H1 (cell line): ENCODE results near the gene LARGE2. TPM values are rescaled to one million over a fixed set of nuclear protein-coding genes. Genes with fewer than 3 reads are reported as not detected.

ENCODE experiments used
- CTCF ChIA-PET: fragments of 300-600 bp; sonication (Branson Sonifier 250); formaldehyde crosslinking; loops from one replicate; lab custom pipeline; 2021; ENCODE audit not compliant: partially characterized antibody; lab: Charles Lee
- POLR2A ChIA-PET: fragments of 300-600 bp; sonication (Branson Sonifier 250); formaldehyde crosslinking; loops from one replicate; lab custom pipeline; 2021; ENCODE audit warnings: inconsistent platforms; ENCODE audit not compliant: partially characterized antibody; lab: Charles Lee
- DNase-seq, 2 experiments: peaks; one replicate each; pipeline versions ENCODE4 v3.0.0 to v3.0.0-alpha.2; 2010 to 2022; ENCODE audit warnings: low spot score in 2 of 2, low read depth in 1 of 2, mixed read lengths in 1 of 2
- FAIRE-seq: peaks from 2 replicates; lab custom pipeline; 2011; peaks lifted over from hg19 to GRCh38; lab: Jason Lieb, UNC
- H2AFZ ChIP-seq: 2 replicates; pipeline ENCODE4 v1.8.1; 2012; ENCODE audit warnings: low read length, inconsistent platforms
- H2AK5ac ChIP-seq: 2 replicates; pipeline ENCODE4 v1.6.1; 2013; ENCODE audit warnings: low read depth, low read length
- H2BK120ac ChIP-seq: replicated peaks from 2 replicates; pipeline ENCODE3; 2013; ENCODE audit warnings: low read depth, low read length, inconsistent platforms
- H2BK12ac ChIP-seq: 2 replicates; pipeline ENCODE4 v1.6.1; 2013; ENCODE audit warnings: low read depth, low read length
- H2BK15ac ChIP-seq: 2 replicates; pipeline ENCODE4 v1.6.1; 2013; ENCODE audit warnings: low read length
- H2BK20ac ChIP-seq: 2 replicates; pipeline ENCODE4 v1.6.1; 2013; ENCODE audit warnings: low read length
- H2BK5ac ChIP-seq: 2 replicates; pipeline ENCODE4 v1.6.1; 2013; ENCODE audit warnings: low read depth, low read length
- H3K14ac ChIP-seq: 2 replicates; pipeline ENCODE4 v1.6.1; 2013; ENCODE audit warnings: inconsistent platforms; ENCODE audit not compliant: insufficient read length
- H3K18ac ChIP-seq: 2 replicates; pipeline ENCODE4 v1.6.1; 2013; ENCODE audit warnings: low read length; ENCODE audit errors: extremely low read depth
- H3K23ac ChIP-seq: 2 replicates; pipeline ENCODE4 v1.6.1; 2013; ENCODE audit warnings: inconsistent platforms; ENCODE audit not compliant: insufficient read length
- H3K23me2 ChIP-seq: 2 replicates; pipeline ENCODE4 v1.6.1; 2013; ENCODE audit warnings: low read depth, low read length
- H3K27ac ChIP-seq: 2 replicates; pipeline ENCODE4 v1.6.1; 2011; ENCODE audit warnings: low read depth, low read length, inconsistent platforms
- H3K27me3 ChIP-seq, 4 experiments: replicated peaks in 1 of 4; 1 replicate in 1 of 4; 2 replicates in 3 of 4; pipeline versions ENCODE4 v1.6.1 to v1.8.1; 2011 to 2013; ENCODE audit warnings: low read length in 3 of 4, mild to moderate bottlenecking in 3 of 4, inconsistent platforms in 2 of 4, mixed read lengths in 2 of 4, moderate library complexity in 1 of 4; ENCODE audit not compliant: control insufficient read depth in 3 of 4, insufficient read depth in 3 of 4; ENCODE audit errors: extremely low read depth in 1 of 4
- H3K36me3 ChIP-seq, 4 experiments: 2 replicates each; pipeline versions ENCODE4 v1.6.1 to v1.8.1; 2011 to 2013; ENCODE audit warnings: mild to moderate bottlenecking in 4 of 4, low read length in 3 of 4, moderate library complexity in 2 of 4, control low read depth in 1 of 4, inconsistent platforms in 1 of 4; ENCODE audit not compliant: insufficient read depth in 4 of 4, control insufficient read depth in 2 of 4
- H3K4ac ChIP-seq: replicated peaks from 2 replicates; pipeline ENCODE3; 2013; ENCODE audit warnings: low read length, low read depth, mixed read lengths, inconsistent platforms; ENCODE audit not compliant: insufficient read length
- H3K4me1 ChIP-seq, 4 experiments: replicated peaks in 1 of 4; 1 replicate in 1 of 4; 2 replicates in 3 of 4; pipeline versions ENCODE4 v1.6.1 to v1.8.1; 2011 to 2013; ENCODE audit warnings: low read length in 3 of 4, inconsistent platforms in 2 of 4, mixed read lengths in 1 of 4; ENCODE audit not compliant: insufficient read depth in 4 of 4, control insufficient read depth in 3 of 4
- H3K4me2 ChIP-seq, 2 experiments: 2 replicates each; pipeline versions ENCODE4 v1.6.1 to v1.8.1; 2011 to 2013; ENCODE audit warnings: low read depth in 2 of 2, low read length in 2 of 2, control low read depth in 1 of 2, inconsistent platforms in 1 of 2, mild to moderate bottlenecking in 1 of 2; ENCODE audit not compliant: insufficient read depth in 1 of 2
- H3K4me3 ChIP-seq, 4 experiments: fragments of 200-600, 300-600 bp in 1 of 4; sonication (generic), shearing (Covaris generic), sonication (Bioruptor Twin) in 1 of 4; 2 replicates each; pipeline versions ENCODE4 v1.5.1 to v1.8.1; 2011 to 2016; ENCODE audit warnings: low read length in 4 of 4, low read depth in 3 of 4, control low read depth in 2 of 4, inconsistent platforms in 2 of 4, mild to moderate bottlenecking in 2 of 4, mixed read lengths in 1 of 4, moderate library complexity in 1 of 4; ENCODE audit not compliant: insufficient read depth in 2 of 4; ENCODE audit errors: extremely low read depth in 1 of 4
- H3K56ac ChIP-seq: replicated peaks from 2 replicates; pipeline ENCODE3; 2013; ENCODE audit warnings: low read depth, mild to moderate bottlenecking, mixed read lengths, low read length, inconsistent platforms; ENCODE audit not compliant: insufficient read length
- H3K79me1 ChIP-seq: 2 replicates; pipeline ENCODE4 v1.6.1; 2013; ENCODE audit warnings: low read depth, low read length, control low read depth
- H3K79me2 ChIP-seq, 2 experiments: 2 replicates each; pipeline versions ENCODE4 v1.6.1 to v1.8.1; 2012 to 2013; ENCODE audit warnings: low read length in 2 of 2, mild to moderate bottlenecking in 2 of 2, inconsistent platforms in 1 of 2; ENCODE audit not compliant: insufficient read depth in 2 of 2, control insufficient read depth in 1 of 2
- H3K9ac ChIP-seq, 4 experiments: replicated peaks in 1 of 4; 1 replicate in 1 of 4; 2 replicates in 3 of 4; pipeline versions ENCODE4 v1.6.1 to v1.8.1; 2011 to 2013; ENCODE audit warnings: low read depth in 3 of 4, low read length in 3 of 4, control low read depth in 2 of 4, mild to moderate bottlenecking in 2 of 4, moderate library complexity in 2 of 4, inconsistent platforms in 1 of 4; ENCODE audit errors: extremely low read depth in 1 of 4
- H3K9me3 ChIP-seq, 2 experiments: 2 replicates each; pipeline versions ENCODE4 v1.6.1 to v1.8.1; 2012 to 2013; ENCODE audit warnings: mild to moderate bottlenecking in 2 of 2, moderate library complexity in 2 of 2, control low read depth in 1 of 2, inconsistent platforms in 1 of 2, low read depth in 1 of 2, low read length in 1 of 2, mixed read lengths in 1 of 2; ENCODE audit not compliant: insufficient read depth in 2 of 2
- H4K20me1 ChIP-seq, 2 experiments: replicated peaks in 1 of 2; 2 replicates each; pipeline versions ENCODE3 to v1.8.1; 2011 to 2013; ENCODE audit warnings: inconsistent platforms in 2 of 2, low read length in 2 of 2, mild to moderate bottlenecking in 1 of 2; ENCODE audit not compliant: insufficient read depth in 2 of 2, control insufficient read depth in 1 of 2
- H4K5ac ChIP-seq: 2 replicates; pipeline ENCODE4 v1.6.1; 2013; ENCODE audit warnings: low read length, low read depth, mixed read lengths, inconsistent platforms; ENCODE audit not compliant: insufficient read length
- H4K8ac ChIP-seq: 2 replicates; pipeline ENCODE4 v1.8.0; 2013; ENCODE audit warnings: mild to moderate bottlenecking, moderate library complexity, low read length, inconsistent platforms; ENCODE audit not compliant: insufficient read depth; ENCODE audit errors: extremely low read depth
- H4K91ac ChIP-seq: replicated peaks from 2 replicates; pipeline ENCODE3; 2013; ENCODE audit warnings: low read length, mixed read lengths, inconsistent platforms; ENCODE audit not compliant: insufficient read length
- CBX8 ChIP-seq: fragments of 300-800, 300-1000 bp; sonication (generic); IDR thresholded peaks from 2 replicates; pipeline ENCODE4 v1.7.1; 2016; ENCODE audit warnings: low read depth, low read length, borderline replicate concordance
- FOSL1 ChIP-seq: IDR thresholded peaks from 2 replicates; pipeline ENCODE4 v1.6.1; 2011; ENCODE audit warnings: mild to moderate bottlenecking, low read depth, low read length, moderate library complexity; ENCODE audit not compliant: insufficient read depth
- KDM1A ChIP-seq: fragments of 200-600, 300-600 bp; sonication (generic); IDR thresholded peaks from 2 replicates; pipeline ENCODE4 v1.7.1; 2016; ENCODE audit warnings: mild to moderate bottlenecking, low read length, borderline replicate concordance
- MAX ChIP-seq: IDR thresholded peaks from 2 replicates; pipeline ENCODE4 v1.6.1; 2012; ENCODE audit warnings: inconsistent platforms
- RFX5 ChIP-seq: IDR thresholded peaks from 2 replicates; pipeline ENCODE4 v1.6.1; 2011; ENCODE audit warnings: low read depth, low read length, improper control_type of control experiment, borderline replicate concordance
- TAF1 ChIP-seq: IDR thresholded peaks from 2 replicates; pipeline ENCODE4 v1.6.1; 2011; ENCODE audit warnings: mild to moderate bottlenecking, low read depth, low read length
- TAF7 ChIP-seq: optimal IDR thresholded peaks from 2 replicates; pipeline ENCODE3; 2011; ENCODE audit warnings: low read depth, mild to moderate bottlenecking, inconsistent platforms, low read length, moderate library complexity, borderline replicate concordance
- YY1 ChIP-seq: IDR thresholded peaks from 2 replicates; pipeline ENCODE4 v1.6.1; 2011; ENCODE audit warnings: low read depth, mild to moderate bottlenecking, low read length
- WGBS, 2 experiments: shearing (Covaris generic) in 1 of 2; methylation state at CpG; one replicate each; pipeline versions ENCODE4 v1.1.6 to v1.1.7; 2013 to 2015; ENCODE audit warnings: low lambda C conversion rate in 2 of 2, mixed read lengths in 2 of 2, inconsistent platforms in 1 of 2, low coverage in 1 of 2, missing lambda C conversion rate in 1 of 2; ENCODE audit not compliant: insufficient replicate concordance in 2 of 2, insufficient coverage in 1 of 2, insufficient read length in 1 of 2; ENCODE audit errors: extremely low coverage in 1 of 2, missing lambda C conversion rate in 1 of 2; 5-methylcytosine and 5-hydroxymethylcytosine counted together
- polyA plus RNA-seq, 7 experiments: library from polyadenylated mRNA; depleted of rRNA in 3 of 7; stranded (reverse) in 5 of 7; unstranded in 2 of 7; fragments of >200 nt in 5 of 7; fragments of 200-250 nt in 2 of 7; gene quantifications; 1 replicate in 5 of 7; 2 replicates in 1 of 7; 4 replicates in 1 of 7; pipeline versions ENCODE4 v1.2.1 to v1.2.3, GENCODE V29; 2011 to 2013; ENCODE audit warnings: missing spikeins in 2 of 7, mixed read lengths in 2 of 7
- total RNA-seq: library from RNA; stranded (reverse); fragmentation: NEBNext Ultra II Directional; extraction: Animal tissue kit (Norgen Biotek cat#: 25700); gene quantifications from 2 replicates; pipeline ENCODE4 v1.2.1, GENCODE V29; 2021

Gene LARGE2
- total and polyA plus RNA-seq, 2 of the 8 experiments (the other 6 are each of a cell fraction or from before 2014, with no cell fraction given): 111 to 137 TPM

- Histone ChIP-seq H2BK12ac (no peak overlapping the region), H3K27ac (no peak overlapping the region)
- POLR2A ChIA-PET: interaction anchor here (1.1 to 13.6 kb wide), 2 partner anchors 16 to 44 kb away, joined by 3 to 115 read pairs; partner anchors contain the start of gene LARGE2
Observed at GRCh38 chr11:45939836-45940235, 17.4 kb downstream of the LARGE2 start.

More at GRCh38 chr11:45939836-45940235, 17.4 kb downstream of the LARGE2 start:
- no peak for TF ChIP-seq TAF1
- TF ChIP-seq RFX5: no peak
- no peak for TF ChIP-seq YY1
- TF ChIP-seq FOSL1: no peak
- no peak for TF ChIP-seq MAX
- TF ChIP-seq CBX8: no peak
- TF ChIP-seq KDM1A: no peak
- no peak for TF ChIP-seq TAF7
- no peak overlapping the region for H2BK15ac ChIP-seq
- no peak overlapping the region for H3K56ac ChIP-seq
- no peak for FAIRE-seq
- no peak overlapping the region for H3K18ac ChIP-seq
- no peaks in the 10 kb centered on the region for H3K23me2 ChIP-seq
- H3K79me2 ChIP-seq: no peaks in the 10 kb centered on the region
- no peak overlapping the region for H2AFZ ChIP-seq
- no peak overlapping the region for H4K91ac ChIP-seq
- no peaks in the 10 kb centered on the region for H3K9me3 ChIP-seq
- no peaks in the 10 kb centered on the region for H3K79me1 ChIP-seq
- H3K4me3 ChIP-seq: no peak overlapping the region
- H4K20me1 ChIP-seq: no peaks in the 10 kb centered on the region
- H2AK5ac ChIP-seq: no peak overlapping the region
- H3K36me3 ChIP-seq: peaks cover 3 to 21% (median 5%) of the 10 kb centered on the region in 4 experiments; a peak in 4 of 8 replicates
- H4K8ac ChIP-seq: no peak overlapping the region
- H2BK20ac ChIP-seq: no peak overlapping the region
- WGBS, 2 experiments: 89% methylated on average over 1 of the region's 2 CpGs; no CpG with 5 or more reads in 1 of the 2 experiments
- no peak overlapping the region for H2BK5ac ChIP-seq
- H2BK120ac ChIP-seq: no peak overlapping the region
- H4K5ac ChIP-seq: no peak overlapping the region
- H3K14ac ChIP-seq: no peak overlapping the region
- H3K4me1 ChIP-seq: peaks cover 0 to 5% (median 0%) of the 10 kb centered on the region in 4 experiments; a peak in 1 of 7 replicates
- no peak overlapping the region for H3K4me2 ChIP-seq
- H3K23ac ChIP-seq: no peak overlapping the region
- CTCF ChIA-PET: interaction anchor here (0.6 to 2.0 kb wide), 5 partner anchors 9 to 529 kb away, joined by 3 to 14 read pairs (median 4); no protein-coding TSS in a partner anchor
- H3K27me3 ChIP-seq: no peaks in the 10 kb centered on the region
- no peak for DNase-seq
- H3K9ac ChIP-seq: no peak overlapping the region
- H3K4ac ChIP-seq: no peak overlapping the region
